Measurements from ENCODE around the gene SRPK1. TPM values are rescaled to one million over a fixed set of nuclear protein-coding genes. Genes with fewer than 3 reads are reported as not detected.

Gene SRPK1
- total and polyA plus RNA-seq, 4 donors: 9.6 to 78.9 (median 23.6) TPM

GRCh38 chr6:35831257-35832007 is 89.5 kb downstream of the SRPK1 start:
- Histone ChIP-seq H3K9me3 (ENCODE audit: control insufficient read depth in 4 of 4, insufficient read depth in 3 of 4, low read length in 3 of 4) (no peaks in the 10 kb centered on the region), H3K36me3 (ENCODE audit: control insufficient read depth in 4 of 4, insufficient read depth in 4 of 4, low read length in 4 of 4) (peaks cover 2 to 9% (median 4%) of the 10 kb centered on the region in 4 donors), H3K27me3 (ENCODE audit: control insufficient read depth in 3 of 3, insufficient read depth in 3 of 3, low read length in 2 of 3) (no peaks in the 10 kb centered on the region), H3K27ac (ENCODE audit: low read depth in 1 of 2, low read length in 1 of 2) (no peak overlapping the region), H3K4me3 (no peak overlapping the region), H3K4me1 (ENCODE audit: control insufficient read depth in 5 of 5, insufficient read depth in 5 of 5, low read length in 5 of 5) (no peaks in the 10 kb centered on the region), H3K9ac (ENCODE audit: insufficient read depth in 1 of 2, low read length in 2 of 2) (no peak overlapping the region)
- DNase-seq: peak in 1 of 3 donors; percentile 1
- TF ChIP-seq CTCF (IDR thresholded peaks at IDR 0.05; ENCODE audit: control extremely low read depth, extremely low read depth): no peak
- no peak for ATAC-seq (ENCODE audit: insufficient read depth, low FRiP score)
- WGBS, 2 donors: 81 to 91% methylated on average over 5 of the region's 5 CpGs

GRCh38 chr6:35829306-35829705 is 91.6 kb downstream of the SRPK1 start:
- Histone ChIP-seq H3K9ac (ENCODE audit: insufficient read depth in 1 of 2, low read length in 2 of 2) (no peak overlapping the region), H3K4me3 (no peak overlapping the region), H3K27me3 (ENCODE audit: control insufficient read depth in 3 of 3, insufficient read depth in 3 of 3, low read length in 2 of 3) (no peaks in the 10 kb centered on the region), H3K4me1 (ENCODE audit: control insufficient read depth in 5 of 5, insufficient read depth in 5 of 5, low read length in 5 of 5) (no peaks in the 10 kb centered on the region), H3K9me3 (ENCODE audit: control insufficient read depth in 4 of 4, insufficient read depth in 3 of 4, low read length in 3 of 4) (no peaks in the 10 kb centered on the region), H3K27ac (ENCODE audit: low read depth in 1 of 2, low read length in 1 of 2) (no peak overlapping the region), H3K36me3 (ENCODE audit: control insufficient read depth in 4 of 4, insufficient read depth in 4 of 4, low read length in 4 of 4) (peaks cover 0 to 4% (median under 1%) of the 10 kb centered on the region in 4 donors)
- no peak for DNase-seq
- no peak for ATAC-seq (ENCODE audit: insufficient read depth, low FRiP score)
- WGBS, 2 donors: 94 to 99% methylated on average over 5 of the region's 5 CpGs
- no peak for TF ChIP-seq CTCF (IDR thresholded peaks at IDR 0.05; ENCODE audit: control extremely low read depth, extremely low read depth)

GRCh38 chr6:35824552-35825192 is 96.2 kb downstream of the SRPK1 start:
- no peaks in the 10 kb centered on the region for H3K4me1 ChIP-seq (ENCODE audit: control insufficient read depth in 5 of 5, insufficient read depth in 5 of 5, low read length in 5 of 5)
- H3K27ac ChIP-seq (ENCODE audit: low read depth in 1 of 2, low read length in 1 of 2): no peak overlapping the region
- H3K9me3 ChIP-seq (ENCODE audit: control insufficient read depth in 4 of 4, insufficient read depth in 3 of 4, low read length in 3 of 4): no peaks in the 10 kb centered on the region
- no peaks in the 10 kb centered on the region for H3K36me3 ChIP-seq (ENCODE audit: control insufficient read depth in 4 of 4, insufficient read depth in 4 of 4, low read length in 4 of 4)
- TF ChIP-seq CTCF (IDR thresholded peaks at IDR 0.05; ENCODE audit: control extremely low read depth, extremely low read depth): no peak
- H3K4me3 ChIP-seq: no peak overlapping the region
- H3K27me3 ChIP-seq (ENCODE audit: control insufficient read depth in 3 of 3, insufficient read depth in 3 of 3, low read length in 2 of 3): no peaks in the 10 kb centered on the region
- ATAC-seq (ENCODE audit: insufficient read depth, low FRiP score): no peak
- H3K9ac ChIP-seq (ENCODE audit: insufficient read depth in 1 of 2, low read length in 2 of 2): no peak overlapping the region
- 83 to 84% methylated on average over 5 of the region's 5 CpGs for WGBS, 2 donors
- DNase-seq: no peak

Measured in lung (tissue), 12 donors.